Stimulated activated CD4-positive, alpha-beta T cell treated with anti-CD3 and anti-CD28 coated beads, TNF-alpha, amount 100 ng/mL, for 24 hours (primary cell): ENCODE data around the gene OLA1.

Experiments
- DNase-seq, 3 experiments: peaks; one replicate each; pipeline ENCODE4 v3.0.0-alpha.2; 2020; ENCODE audit warnings: low read depth in 3 of 3

Gene OLA1

DNA sequence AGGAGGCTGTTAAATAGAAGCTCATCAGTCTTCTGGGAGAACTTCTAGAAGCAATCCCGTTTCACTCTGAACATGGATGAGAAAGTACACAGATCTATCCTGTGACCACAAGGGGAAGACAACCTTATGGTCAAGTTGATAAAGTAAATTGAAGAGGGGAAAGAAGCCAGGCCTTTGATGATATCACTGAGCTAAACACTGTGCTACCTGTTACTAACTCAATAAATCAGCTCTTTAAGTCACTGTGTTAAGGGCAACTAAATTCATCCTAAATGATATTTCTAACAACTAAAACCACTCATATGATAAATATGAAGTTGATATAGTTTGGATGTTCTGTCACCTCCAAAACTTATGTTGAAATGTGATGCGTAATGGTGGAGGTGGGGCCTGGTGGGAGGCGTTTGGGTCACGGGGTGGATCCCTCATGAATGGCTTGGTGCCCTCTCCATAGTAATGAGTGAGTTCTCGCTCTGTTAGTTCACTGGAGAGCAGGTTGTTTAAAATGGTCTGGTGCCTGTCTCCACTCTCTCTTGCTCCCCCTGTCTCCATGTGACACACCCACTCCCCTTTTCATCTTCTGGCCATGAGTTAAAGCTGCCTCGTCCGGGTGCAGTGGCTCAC is 23.6 kb downstream of the OLA1 start:
- no peak for DNase-seq

DNA sequence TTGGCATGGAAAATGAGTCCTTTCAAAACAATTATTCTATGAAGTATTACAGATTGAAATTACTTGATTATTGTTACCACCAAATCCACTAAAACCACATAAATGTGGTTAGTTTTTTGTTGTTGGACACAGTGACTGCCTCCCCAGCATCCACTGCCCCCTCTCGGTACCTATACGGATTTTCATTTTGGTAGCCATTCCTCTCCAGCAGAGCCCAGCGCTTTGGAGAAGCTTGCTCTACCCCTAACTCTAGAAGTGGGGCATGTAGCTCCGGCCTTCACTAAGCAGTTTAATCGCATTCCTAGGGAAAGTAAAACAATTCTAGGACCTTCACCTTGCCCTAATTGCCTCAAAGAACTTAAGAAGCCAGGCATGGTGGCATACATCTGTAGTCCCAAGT is 24.2 kb downstream of the OLA1 start:
- no peak for DNase-seq

DNA sequence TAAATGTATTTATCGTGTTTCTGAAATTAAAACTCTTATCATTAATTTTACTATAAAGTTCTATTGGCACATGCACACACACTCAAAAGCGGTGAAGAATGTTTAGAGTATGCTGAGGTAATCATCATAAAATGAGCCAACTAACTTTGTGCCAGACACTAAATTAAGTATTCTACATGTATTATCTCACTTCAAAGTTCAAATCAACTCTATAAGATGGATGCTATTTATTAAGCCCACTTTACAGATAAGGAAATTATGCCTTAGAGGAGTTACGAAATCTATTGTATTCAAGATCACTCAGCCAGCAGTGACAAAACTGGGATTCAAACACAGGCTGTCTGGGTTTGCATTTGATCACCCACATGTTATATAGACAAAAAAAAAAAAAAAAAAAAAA is 24.9 kb downstream of the OLA1 start:
- DNase-seq, result no peak

DNA sequence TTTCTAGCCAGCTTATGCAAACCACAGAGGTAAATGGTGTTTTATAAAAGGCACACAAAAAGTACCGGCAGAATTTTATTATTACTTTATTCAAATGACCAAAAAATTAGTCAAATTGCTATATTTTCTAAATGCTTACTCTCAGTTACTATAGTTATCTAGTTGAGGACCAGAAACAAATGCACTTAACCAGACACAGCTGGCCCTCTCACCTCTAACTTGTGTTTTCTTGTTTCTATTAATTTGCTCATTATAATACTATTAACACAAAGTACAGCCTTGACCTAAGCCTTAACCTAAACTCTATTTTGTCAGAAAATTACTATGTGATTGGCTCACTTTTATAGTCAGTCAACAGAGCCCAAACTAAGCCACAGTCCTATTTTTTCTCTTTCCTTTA is 26.2 kb downstream of the OLA1 start:
- no peak for DNase-seq

DNA sequence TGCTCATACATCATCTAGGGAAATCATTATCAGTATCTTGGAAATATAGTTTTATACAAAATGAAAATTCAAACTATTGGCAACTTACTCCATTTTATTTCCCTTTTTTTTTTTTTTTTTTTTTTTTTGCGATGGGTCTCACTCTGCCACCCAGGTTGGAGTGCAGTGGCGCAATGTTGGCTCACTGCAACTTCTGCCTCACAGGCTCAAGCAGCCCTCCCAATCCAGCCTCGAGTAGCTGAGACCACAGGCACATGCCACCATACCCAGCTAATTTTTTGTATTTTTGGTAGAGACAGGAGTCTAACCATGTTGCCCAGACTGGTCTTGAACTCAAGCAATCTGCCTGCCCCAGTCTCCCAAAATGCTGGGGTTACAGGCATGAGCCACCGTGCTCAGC is 29.0 kb downstream of the OLA1 start:
- no peak for DNase-seq

DNA sequence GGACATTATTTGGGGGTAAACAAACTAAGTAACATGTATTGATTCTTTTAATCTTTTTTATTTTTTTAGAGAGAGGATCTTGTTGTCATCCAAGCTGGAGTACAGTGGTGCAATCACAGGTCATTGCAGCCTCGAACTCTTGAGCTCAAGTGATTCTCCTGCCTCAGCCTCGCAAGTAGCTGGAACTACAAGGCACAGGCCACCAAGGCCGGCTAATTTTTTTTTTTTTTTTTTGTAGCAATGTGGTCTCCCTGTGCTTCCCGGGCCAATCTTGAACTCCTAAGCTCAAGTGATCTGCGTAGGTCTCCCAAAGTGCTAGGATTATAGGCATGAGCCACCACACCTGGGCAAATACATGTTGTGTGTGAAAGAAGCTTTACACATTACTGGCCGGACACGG is 29.6 kb downstream of the OLA1 start:
- no peak for DNase-seq

DNA sequence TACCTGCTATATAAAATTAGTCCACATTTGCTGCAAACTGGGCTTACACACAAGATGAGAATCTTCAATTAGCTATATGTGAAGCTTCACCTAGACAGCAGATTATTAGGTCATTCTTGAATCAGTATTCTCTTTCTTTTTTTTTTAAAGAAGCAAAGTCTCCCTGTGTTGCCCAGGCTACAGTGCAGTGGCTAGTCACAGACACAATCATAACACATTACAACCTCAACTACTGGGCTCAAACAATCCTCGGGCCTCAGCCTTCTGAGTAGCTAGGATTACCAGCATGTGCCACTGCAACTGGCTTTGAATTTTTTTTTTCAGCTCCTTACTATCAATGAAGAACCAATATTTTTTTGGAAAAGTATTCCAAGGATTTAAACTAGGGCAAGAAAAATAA is 30.5 kb downstream of the OLA1 start:
- no peak for DNase-seq

DNA sequence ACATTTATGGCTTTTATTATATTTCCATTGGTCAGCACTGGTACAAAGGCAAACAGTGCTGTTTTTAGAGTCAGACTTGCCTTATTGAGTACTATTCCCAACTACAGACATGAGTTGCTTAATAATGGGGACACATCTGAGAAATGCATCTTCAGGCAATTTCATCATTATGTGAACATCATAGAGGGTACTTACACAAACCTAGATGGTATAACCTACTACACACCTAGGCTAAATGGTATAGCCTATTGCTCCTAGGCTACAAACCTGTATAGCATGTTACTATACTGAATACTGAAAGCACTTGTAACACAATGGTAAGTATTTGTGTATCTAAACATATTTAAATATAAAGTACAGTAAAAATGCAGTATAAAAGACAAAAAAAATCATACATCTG is 36.4 kb downstream of the OLA1 start:
- no peak for DNase-seq

DNA sequence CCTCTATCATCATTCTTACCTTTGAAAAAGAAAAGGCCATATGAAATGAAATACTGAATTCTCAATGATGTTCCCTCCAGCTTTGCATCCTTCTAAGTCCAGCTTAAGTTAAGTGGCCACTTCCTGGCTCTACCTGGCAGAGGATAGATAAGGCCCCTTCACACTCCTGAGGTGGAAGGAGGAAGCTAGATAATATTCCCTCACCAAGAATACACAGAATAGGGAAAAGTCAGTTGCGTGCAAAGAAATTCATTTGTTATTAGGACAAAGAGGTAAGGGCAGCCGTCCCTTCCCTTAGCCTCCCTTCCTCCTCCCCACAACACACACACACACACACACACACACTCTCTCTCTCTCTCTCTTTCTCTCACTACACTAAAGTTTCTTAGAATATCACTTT is 37.5 kb downstream of the OLA1 start:
- DNase-seq, result no peak

DNA sequence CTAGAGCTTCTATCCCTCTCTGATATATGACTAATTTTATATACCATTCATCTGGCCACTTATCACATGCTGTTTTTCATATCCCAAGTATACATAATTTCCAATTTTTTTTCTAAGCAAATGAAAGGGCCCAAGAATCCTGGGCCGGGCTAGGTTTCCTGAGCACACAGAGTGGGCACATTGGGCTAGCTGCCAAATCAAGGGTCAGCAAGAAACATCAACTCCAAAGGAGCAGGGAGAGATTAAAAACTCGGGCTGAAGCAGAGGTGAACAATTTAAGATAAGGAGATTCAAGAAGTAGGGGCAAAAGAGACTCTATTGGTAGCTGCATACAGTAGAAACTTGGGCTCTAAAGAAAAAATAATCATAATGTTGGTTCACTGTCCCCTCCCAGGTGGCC is 39.0 kb downstream of the OLA1 start:
- no peak for DNase-seq

DNA sequence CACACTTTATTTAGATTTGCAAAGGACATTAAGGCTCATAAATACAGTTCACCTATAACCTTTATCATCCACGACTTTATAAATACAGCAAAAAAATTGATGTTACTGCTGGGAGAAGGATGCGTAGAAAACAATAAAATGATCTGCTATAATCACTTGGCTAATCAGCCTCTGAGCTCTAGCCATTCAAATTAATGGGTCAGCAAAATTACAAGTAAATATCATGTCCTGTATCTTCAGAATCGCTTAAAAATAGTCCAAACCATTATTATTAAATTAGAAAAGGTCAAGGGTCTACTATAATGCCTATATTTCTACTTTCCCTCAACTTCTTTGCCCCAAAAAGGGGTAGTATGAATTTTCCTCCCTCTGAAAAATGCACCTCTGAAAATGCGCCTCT is 40.3 kb downstream of the OLA1 start:
- DNase-seq, result no peak

DNA sequence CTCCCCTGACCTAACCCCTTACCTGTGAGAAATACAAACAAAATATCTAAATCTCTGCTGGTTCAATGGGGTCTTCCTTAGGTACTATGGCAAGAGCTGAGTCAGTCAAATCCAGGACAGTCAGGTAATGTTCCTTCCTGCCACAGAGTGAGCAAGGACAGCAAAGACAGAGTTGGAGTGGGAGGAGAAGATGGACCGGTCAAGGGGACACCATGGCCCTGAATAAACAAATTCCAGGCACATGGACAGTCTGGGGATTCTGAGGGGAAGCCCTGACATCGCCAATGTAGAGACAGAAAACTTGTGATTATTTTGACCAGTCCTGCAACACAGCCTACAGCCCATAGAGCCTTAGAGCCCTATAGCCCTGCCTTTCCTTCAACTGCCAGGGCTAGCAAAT is 42.8 kb downstream of the OLA1 start:
- DNase-seq, result no peak

DNA sequence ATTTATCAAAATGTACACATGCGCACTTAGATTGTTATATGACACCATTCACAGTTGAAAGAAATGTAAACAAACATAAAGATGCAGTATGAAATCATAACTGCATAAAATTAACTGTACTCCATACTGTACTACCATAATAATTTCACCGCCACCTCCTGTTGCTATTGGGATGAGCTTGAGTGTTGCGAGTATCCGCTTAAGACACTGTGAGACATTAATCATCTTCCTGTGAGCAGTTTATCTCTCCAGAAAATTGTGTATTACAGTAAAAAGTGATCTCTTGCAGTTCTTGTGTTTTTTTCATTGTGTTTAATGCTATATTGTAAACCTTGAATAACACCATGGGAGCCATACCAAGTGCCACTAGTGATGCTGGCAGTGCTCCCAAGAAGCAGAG is 46.1 kb downstream of the OLA1 start:
- no peak for DNase-seq

DNA sequence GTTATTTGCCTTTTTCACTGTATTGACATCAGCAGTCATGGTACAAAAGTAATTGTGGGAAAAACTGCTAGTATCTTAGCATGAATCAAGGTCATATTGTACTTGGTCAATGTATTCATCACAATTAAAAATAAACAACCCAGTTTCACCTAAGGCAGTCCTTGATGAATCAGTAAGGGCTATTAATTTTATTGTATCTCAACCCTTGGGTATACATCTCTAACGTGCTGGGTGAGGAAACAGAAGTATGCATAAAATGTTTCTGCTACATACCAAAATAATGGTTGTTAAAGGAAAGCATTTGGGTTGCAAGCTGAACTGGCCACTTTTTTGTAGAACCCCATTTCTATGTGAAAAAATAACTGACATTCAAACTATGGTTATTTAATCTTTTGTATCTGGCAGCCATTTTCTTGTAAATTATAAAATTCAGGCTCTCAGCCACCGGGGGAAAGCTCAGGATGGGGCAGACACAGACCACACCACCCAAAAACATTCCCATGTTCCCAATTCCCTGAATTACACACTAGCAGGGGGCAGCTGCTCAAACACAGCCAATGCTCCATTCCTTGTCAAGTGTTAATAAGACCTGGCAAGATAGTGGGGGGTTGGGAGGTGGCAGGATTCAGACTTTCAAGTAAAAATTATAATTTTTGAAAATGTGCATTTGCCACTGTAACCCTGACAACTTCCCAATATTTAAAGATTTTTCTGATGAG is 49.3 kb downstream of the OLA1 start:
- DNase-seq, result no peak

DNA sequence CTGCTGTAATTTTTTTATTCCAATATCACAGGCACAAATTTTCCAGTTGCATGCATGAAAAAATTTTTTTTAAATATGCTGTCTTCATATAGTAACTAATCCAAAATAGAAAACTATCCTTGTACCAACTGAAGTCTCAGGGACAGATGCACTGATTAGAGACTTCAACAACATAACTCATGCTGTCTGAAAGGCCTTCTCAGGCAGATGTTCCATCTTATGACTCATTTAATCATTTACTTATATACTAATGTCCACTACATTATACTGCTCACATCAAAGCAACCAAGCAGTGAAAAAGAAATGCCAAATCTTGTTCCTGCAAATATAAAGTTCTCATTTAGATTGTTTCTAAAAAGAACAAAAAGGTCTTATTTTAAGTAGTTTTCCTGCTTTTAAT is 53.1 kb downstream of the OLA1 start:
- DNase-seq, result no peak

DNA sequence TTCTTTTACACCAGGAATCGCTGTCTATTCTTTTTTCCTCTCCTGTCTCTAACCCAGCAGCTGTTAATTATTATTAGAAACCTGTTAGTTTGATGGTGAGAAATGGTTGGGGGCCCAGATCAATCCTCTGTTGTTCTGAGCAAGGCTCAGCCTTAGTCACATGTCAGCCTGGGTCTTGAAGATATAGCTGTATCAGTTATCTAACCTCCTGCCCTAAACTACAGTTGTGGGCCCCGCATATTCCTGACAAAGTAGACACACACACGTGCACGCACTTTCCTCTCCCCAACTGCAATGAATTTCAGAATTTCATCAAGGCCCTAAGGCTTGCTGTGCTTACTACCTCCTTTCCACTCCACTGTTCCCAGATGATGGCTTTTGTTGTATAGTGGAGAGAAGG is 54.6 kb downstream of the OLA1 start:
- DNase-seq, result no peak

DNA sequence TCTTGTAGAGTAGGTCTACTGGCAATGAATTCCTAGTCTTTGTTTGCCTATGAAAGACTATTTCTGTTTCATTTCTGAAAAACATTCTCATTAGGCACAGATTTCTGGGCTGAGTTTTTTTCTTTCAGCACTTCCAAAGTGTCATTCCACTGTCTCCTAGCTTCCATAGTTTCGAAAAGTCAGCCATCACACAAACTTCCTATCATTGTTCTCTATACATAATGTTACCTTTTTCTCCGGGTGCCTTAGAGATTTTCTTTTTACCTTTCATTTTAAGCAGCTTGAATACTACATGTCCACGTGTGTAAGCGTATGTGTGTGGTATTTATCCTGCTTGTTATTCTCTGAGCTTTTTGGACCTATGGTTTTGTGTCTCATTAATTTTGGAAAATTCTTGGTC is 55.7 kb downstream of the OLA1 start:
- no peak for DNase-seq

DNA sequence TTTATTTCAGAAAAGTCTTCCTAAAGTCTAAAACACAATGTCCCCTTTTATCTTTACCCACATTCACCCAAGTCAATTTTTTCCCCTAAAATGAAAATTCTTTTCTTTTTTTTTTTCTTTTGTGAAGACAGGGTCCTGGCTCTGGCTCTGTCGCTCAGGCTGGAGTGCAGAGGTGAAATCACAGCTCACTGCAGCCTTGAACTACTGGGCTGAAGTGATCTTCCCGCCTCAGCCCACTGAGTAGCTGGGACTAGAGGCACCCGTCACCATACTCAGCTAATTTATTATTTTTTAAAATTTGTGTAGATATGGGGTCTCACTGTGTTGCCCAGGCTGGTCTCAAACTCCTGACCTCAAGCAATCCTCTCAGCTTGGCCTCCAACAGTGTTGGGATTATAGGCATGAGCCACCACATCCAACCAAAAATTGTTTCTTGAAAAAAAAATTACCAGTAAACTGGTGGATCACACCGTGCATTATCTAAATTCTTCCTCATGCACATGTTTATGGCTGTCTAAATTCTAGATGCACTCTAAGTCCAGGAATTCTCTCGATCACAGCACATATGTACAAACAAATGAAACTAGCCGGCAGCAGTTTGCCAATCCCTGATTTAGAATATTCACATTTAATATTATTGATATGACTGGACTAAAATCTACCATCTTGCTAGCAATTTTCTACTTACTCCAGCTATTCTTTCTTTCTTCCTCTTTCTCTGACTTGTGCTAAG is 56.8 kb downstream of the OLA1 start:
- no peak for DNase-seq

DNA sequence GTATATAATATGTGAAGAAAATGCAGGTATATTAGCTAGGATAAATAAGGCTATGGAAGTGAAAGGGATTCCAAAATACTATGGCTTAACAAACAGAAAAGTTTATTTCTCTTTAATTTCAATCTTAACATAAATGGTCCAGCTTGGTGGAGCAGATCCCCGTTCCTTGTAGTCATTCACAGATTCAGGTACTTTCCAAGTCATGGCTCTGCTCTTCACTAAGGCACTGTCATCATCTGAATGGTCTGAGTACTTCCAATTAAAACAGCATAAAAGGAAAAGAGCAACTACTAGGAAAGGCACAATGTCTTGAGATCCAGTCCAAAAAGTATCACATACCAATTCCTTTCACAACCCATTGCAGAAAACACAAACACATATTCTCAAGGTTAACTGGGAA is 63.4 kb downstream of the OLA1 start:
- no peak for DNase-seq

DNA sequence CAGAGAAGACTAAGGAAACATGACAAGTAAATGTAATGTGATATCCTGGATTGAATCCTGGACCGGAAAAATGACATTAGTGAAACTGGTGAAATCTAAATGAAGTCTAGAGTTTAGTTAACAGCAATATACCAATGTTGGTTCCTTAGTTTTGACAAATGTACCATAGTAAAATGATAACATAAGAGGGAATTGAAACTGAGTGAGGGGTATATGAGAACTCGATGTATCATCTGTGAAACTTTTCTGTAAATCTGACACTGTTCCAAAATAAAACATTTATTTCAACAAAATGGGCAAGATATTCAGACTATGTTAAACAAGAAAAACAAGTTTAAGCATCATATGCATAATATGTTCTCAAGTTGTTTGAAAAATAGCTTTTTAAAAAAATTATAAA is 63.8 kb downstream of the OLA1 start:
- DNase-seq, result no peak

DNA sequence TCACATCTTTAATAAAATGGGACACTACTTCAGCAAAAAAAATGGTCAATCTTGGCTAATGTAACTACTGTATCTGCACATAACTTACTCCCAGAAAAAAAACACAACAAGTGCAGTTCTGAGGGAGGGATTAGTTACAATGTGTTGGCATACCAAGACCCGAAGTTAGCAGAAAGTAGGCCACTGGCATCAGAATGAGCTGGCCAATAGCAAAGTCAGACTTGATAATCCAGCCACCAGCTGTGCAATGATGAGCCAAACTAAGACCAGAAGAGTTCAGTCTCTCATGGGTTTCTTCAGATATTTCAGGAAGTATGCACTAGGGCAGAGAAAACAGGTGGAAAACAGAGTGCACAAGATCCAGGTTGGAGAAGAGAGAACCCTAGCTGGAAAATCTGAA is 65.3 kb downstream of the OLA1 start:
- no peak for DNase-seq

DNA sequence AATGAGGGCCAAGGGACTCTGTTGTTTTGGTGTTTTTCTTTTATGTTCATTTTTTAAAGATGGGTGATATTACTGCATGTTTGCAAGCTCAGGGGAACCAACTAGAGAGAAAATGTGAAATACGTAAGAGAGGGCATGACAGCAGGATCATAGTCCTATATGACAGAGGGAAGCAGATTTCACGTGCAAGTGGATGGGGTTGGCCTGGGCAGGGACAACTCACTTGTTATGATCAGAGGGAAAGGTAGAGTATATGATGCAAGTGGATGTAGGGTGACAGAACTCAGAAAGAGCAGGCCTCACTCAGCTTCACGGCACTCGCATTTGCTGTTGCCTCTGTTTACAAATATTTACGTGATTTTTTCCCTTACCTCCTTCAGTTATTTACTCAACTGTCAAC is 67.0 kb downstream of the OLA1 start:
- DNase-seq, result no peak

DNA sequence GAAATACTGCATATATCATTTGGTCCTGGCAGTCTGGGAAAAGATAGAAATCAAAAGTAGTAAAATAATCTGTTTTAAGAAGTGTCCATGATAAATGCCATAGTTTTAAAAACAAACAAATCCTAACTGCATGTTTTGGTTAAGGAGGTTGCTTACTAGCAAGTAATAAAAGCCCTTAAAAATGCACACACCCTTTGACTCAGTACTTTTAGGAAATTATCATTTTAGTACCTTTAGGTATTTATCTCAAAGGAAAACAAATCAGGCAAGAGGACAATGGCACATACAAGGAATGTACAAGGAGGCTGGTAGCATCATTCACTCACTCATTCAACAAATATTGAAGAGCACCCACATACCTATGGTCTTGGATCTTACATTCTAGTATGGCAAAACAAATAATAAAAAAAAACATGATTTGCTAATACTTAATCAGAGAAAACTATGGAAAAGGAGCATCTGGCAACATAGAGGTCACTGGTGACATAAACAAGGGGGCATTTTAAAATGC is 67.6 kb downstream of the OLA1 start:
- DNase-seq, result no peak
